D721Med (cell line): ENCODE results near the gene STK32B.

Source experiments
- DNase-seq: peaks from one replicate; pipeline ENCODE4 v3.0.0; 2011; ENCODE audit warnings: low spot score; ENCODE audit not compliant: insufficient read length
- FAIRE-seq: peaks from 2 replicates; lab custom pipeline; 2011; peaks lifted over from hg19 to GRCh38; lab: Jason Lieb, UNC
- TF ChIP-seq, protein P1 (sequence below): IDR thresholded peaks from 2 replicates; pipeline ENCODE4 v1.5.1; 2012; ENCODE audit warnings: mild to moderate bottlenecking, control low read depth; ENCODE audit not compliant: insufficient read depth; ENCODE audit errors: missing control alignments

The STK32B gene

DNA sequence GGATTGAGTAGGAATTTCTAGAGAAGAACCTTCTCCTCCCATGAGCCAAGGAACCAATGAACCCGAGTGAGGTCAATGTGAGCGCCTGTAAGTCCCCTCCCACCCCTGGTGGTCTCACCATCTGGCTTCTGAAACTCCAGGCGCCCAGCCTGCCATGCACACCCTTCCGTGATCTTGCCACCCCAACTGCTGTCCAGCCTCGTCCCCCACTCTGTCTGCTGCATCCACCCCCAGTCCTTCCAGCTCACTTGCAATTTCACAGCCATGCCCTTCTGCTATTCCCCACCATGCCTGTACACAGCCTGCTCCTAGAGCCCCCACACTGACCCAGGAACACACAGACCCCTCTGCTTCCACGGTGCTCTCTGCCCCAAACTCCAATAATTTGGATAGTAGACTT, 323.7 kb downstream of the STK32B start:
- TF ChIP-seq, protein P1, sequence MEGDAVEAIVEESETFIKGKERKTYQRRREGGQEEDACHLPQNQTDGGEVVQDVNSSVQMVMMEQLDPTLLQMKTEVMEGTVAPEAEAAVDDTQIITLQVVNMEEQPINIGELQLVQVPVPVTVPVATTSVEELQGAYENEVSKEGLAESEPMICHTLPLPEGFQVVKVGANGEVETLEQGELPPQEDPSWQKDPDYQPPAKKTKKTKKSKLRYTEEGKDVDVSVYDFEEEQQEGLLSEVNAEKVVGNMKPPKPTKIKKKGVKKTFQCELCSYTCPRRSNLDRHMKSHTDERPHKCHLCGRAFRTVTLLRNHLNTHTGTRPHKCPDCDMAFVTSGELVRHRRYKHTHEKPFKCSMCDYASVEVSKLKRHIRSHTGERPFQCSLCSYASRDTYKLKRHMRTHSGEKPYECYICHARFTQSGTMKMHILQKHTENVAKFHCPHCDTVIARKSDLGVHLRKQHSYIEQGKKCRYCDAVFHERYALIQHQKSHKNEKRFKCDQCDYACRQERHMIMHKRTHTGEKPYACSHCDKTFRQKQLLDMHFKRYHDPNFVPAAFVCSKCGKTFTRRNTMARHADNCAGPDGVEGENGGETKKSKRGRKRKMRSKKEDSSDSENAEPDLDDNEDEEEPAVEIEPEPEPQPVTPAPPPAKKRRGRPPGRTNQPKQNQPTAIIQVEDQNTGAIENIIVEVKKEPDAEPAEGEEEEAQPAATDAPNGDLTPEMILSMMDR, result no peak
- DNase-seq (no peak), FAIRE-seq (no peak)

DNA sequence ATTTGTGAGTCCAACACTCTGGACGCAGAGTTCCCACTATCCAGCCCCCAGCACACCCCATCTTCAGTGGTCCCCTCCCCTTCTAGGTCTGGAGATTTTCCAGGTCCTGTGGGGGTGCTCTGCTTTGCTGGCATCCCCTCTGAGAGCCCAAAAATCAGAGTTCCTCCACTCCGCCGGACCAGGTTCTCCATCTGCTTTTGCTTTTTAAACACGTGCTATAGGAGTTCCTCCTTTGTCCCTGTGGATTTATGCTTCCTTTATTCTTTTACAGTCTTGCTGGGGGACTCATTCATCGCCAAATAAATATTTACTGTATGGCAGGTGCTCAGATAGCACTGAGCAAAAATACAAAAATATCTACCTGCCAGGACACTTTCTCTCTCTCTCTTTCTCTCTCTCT, 324.7 kb downstream of the STK32B start:
- DNase-seq (no peak), FAIRE-seq (no peak)
- TF ChIP-seq, protein P1, result no peak

DNA sequence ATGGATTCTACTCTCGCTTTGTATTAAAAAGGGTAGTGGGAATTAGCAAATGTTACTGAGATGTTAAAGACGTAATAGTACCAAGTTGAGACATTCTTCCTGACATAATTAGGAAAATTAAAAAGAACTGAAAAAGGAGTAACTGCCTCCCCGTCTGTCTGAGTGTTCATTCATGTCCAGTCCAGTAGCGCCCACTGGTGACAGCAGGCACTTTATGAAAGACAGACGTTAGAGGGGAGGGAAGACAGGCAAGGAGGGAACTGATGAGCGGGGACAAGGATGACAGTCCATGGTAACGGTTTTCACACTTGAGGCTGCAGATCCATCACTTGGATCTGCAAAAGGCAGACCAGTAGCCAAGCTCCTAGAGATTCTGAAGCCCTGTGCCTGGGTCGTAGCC, 326.7 kb downstream of the STK32B start:
- FAIRE-seq (no peak), DNase-seq (no peak)
- TF ChIP-seq, protein P1, result peak; percentile 22

DNA sequence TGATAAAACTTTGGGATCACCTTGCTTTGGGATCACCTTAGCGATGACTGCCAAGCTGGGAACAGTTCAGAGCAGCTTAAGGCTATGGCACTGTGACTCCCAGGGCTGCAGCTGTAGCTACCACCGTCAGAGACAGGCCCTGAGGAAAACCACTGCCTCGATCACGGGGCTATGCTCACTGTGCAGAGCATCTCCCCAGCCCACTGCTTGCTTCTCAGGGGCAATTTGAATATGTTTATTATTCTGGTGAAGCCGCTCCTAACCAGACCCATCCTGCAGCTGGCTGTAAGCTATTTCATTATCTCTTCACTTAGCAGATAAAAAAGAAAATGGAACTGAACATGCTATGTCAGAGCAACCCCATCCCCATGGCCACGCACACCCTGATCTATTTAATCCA, 328.6 kb downstream of the STK32B start:
- DNase-seq (no peak), FAIRE-seq (no peak)
- TF ChIP-seq, protein P1, result no peak

DNA sequence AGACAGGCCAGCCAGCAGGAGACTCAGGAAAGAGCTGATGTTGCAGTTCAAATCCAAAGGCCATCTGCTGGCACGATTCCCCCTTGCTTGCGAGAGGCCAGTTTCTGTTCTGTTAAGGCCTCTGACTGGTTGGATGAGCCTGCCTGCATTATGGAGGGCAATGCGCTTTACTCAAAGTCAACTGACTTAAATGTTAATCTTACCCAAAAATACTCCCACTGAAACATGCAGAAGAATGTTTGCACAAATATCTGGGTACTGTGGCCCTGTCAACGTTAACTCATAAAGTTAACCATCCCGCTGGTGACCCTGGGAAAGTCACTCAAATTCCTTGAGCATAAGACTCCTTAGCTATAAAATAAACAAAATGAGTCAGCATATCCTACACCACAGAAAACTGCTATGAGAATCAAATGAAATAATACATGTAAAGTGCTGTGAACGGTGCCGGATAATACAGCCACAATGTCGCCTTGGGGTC, 330.7 kb downstream of the STK32B start:
- DNase-seq (no peak), FAIRE-seq (no peak)
- TF ChIP-seq, protein P1, result no peak

DNA sequence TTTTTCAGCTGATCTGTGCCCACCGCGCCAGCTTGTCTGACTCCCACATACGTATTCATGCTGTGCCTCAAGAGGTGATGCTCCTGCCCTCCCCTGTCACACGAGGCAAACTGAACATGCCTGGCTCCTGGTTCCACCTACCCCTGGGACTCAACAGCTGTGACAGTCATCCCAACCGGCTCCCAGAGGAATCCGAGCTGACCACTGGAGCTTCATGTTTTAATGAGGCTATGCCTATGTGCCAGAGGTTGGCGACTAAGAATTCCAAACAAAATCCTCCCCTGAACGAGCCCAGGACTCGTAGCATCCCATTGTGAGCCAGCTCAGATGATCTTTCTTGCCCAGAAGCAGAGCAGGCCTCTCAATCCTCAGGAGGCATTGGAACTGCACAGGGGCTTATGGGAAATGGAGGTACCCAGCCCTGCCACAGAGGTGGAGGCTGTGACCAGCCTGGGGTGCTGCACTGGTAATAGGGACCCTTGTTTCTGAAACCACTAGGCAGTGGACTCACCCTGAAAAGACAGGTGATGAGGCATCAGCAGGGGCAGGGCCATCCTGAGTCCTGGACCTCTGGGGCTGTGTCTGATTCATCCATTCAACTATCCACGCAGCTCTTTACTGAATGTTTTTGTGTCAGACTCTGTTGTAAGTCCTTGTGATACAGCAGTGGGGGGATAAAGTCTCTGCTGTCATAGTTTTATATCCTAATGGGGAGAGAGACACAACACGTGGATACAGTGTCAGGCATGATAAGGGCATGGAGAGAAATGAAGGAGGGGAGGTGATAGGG, 332.1 kb downstream of the STK32B start:
- TF ChIP-seq, protein P1, result no peak
- DNase-seq (no peak), FAIRE-seq (no peak)

DNA sequence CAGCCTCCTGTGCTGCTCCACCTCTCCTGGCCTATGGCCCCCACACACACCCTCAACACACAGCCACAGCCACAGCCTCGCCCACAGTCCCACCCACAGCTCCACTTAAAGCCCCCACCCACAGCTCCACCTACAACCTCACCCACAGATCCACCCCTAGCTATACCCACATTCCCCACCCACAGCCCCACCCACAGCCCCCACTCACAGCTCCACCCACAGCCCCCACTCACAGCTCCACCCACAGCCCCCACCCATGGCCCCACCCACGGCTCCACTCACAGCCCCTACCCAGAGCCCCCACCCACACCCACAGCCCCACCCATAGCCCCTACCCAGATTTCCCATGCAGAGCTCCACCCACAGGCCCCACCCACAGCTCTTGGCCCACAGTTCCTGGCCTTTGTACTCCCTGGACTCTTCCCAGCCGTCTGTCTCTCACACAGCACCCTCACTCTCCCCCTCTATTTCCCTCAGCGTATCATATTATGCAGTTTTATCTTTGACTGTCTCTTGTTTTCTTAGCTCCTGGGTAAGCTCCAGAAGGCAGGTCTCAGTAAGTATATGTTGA, 334.5 kb downstream of the STK32B start:
- DNase-seq, result no peak
- no peak for FAIRE-seq
- TF ChIP-seq, protein P1, result no peak
